ENCODE data around the gene UMODL1.

UMODL1 gene

GRCh38 chr21:42132183-42132582, 61.1 kb downstream of the UMODL1 start:
- no peak for DNase-seq (ENCODE audit: low spot score in 2 of 2)
- ATAC-seq (replicated peaks; ENCODE audit: extremely low read depth, poor library complexity, severe bottlenecking) = no peak
- no peak overlapping the region for H3K27ac Mint-ChIP-seq (ENCODE audit: low read depth)
- no peak overlapping the region for H3K4me3 Mint-ChIP-seq
- no peaks in the 10 kb centered on the region for H3K36me3 Mint-ChIP-seq (ENCODE audit: insufficient read depth)
- no peaks in the 10 kb centered on the region for H3K9me3 Mint-ChIP-seq
- H3K4me1 Mint-ChIP-seq = no peaks in the 10 kb centered on the region
- no peaks in the 10 kb centered on the region for H3K27me3 Mint-ChIP-seq

GRCh38 chr21:42133131-42133530, 62.0 kb downstream of the UMODL1 start:
- Mint-ChIP-seq H3K36me3 (ENCODE audit: insufficient read depth) (no peaks in the 10 kb centered on the region), H3K4me3 (no peak overlapping the region), H3K27me3 (no peaks in the 10 kb centered on the region), H3K4me1 (no peaks in the 10 kb centered on the region), H3K27ac (ENCODE audit: low read depth) (no peak overlapping the region), H3K9me3 (no peaks in the 10 kb centered on the region)
- DNase-seq (ENCODE audit: low spot score in 2 of 2) = no peak
- no peak for ATAC-seq (replicated peaks; ENCODE audit: extremely low read depth, poor library complexity, severe bottlenecking)

- DNase-seq (ENCODE audit: low spot score in 2 of 2) (no peak), ATAC-seq (replicated peaks; ENCODE audit: extremely low read depth, poor library complexity, severe bottlenecking) (no peak)
- Mint-ChIP-seq H3K9me3 (no peaks in the 10 kb centered on the region), H3K36me3 (ENCODE audit: insufficient read depth) (no peaks in the 10 kb centered on the region), H3K4me1 (no peaks in the 10 kb centered on the region), H3K27ac (ENCODE audit: low read depth) (no peak overlapping the region), H3K4me3 (no peak overlapping the region), H3K27me3 (peaks cover 15% of the 10 kb centered on the region)
These were observed 64.4 kb downstream of the UMODL1 start for GRCh38 chr21:42135386-42136052.

- H3K4me1 Mint-ChIP-seq = no peaks in the 10 kb centered on the region
- no peaks in the 10 kb centered on the region for H3K9me3 Mint-ChIP-seq
- no peaks in the 10 kb centered on the region for H3K36me3 Mint-ChIP-seq (ENCODE audit: insufficient read depth)
- no peak overlapping the region for H3K27ac Mint-ChIP-seq (ENCODE audit: low read depth)
- H3K27me3 Mint-ChIP-seq = peaks cover 21% of the 10 kb centered on the region
- ATAC-seq (replicated peaks; ENCODE audit: extremely low read depth, poor library complexity, severe bottlenecking) (no peak), DNase-seq (ENCODE audit: low spot score in 2 of 2) (no peak)
- no peak overlapping the region for H3K4me3 Mint-ChIP-seq
These were observed 66.2 kb downstream of the UMODL1 start for GRCh38 chr21:42137191-42137904.

- Mint-ChIP-seq H3K27ac (ENCODE audit: low read depth) (no peak overlapping the region), H3K4me3 (no peak overlapping the region), H3K9me3 (no peaks in the 10 kb centered on the region), H3K27me3 (peaks cover 27% of the 10 kb centered on the region), H3K36me3 (ENCODE audit: insufficient read depth) (no peaks in the 10 kb centered on the region), H3K4me1 (peaks cover 3% of the 10 kb centered on the region)
- DNase-seq (ENCODE audit: low spot score in 2 of 2) (no peak), ATAC-seq (replicated peaks; ENCODE audit: extremely low read depth, poor library complexity, severe bottlenecking) (no peak)
These were observed 69.2 kb downstream of the UMODL1 start for GRCh38 chr21:42140196-42140934.

DNA sequence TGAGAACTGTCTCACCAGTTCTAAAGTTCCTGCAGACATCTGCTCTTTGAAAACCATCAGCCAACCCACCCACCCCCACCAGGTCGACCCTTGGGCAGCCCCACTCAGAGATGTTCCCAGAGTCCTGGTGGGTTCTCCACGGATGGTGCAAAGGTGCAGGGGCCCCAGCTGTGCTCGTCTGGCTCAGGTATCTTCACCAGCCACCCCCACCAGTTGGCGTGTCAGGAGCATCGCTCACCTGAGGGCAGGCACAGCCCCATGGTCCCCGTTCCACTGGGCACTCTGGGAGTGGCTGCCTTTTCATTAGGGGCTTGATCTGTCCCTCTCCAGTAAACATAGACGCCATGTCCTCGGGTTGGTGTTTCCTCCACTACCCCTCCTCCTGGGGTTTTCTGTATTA, 70.5 kb downstream of the UMODL1 start:
- Mint-ChIP-seq H3K27ac (ENCODE audit: low read depth) (no peak overlapping the region), H3K27me3 (peaks cover 27% of the 10 kb centered on the region), H3K4me3 (no peak overlapping the region), H3K36me3 (ENCODE audit: insufficient read depth) (no peaks in the 10 kb centered on the region), H3K4me1 (peaks cover 8% of the 10 kb centered on the region), H3K9me3 (no peaks in the 10 kb centered on the region)
- ATAC-seq (replicated peaks; ENCODE audit: extremely low read depth, poor library complexity, severe bottlenecking) (no peak), DNase-seq (ENCODE audit: low spot score in 2 of 2) (no peak)

GRCh38 chr21:42142141-42142540, 71.0 kb downstream of the UMODL1 start:
- DNase-seq (ENCODE audit: low spot score in 2 of 2) (no peak), ATAC-seq (replicated peaks; ENCODE audit: extremely low read depth, poor library complexity, severe bottlenecking) (no peak)
- H3K27ac Mint-ChIP-seq (ENCODE audit: low read depth) = no peak overlapping the region
- H3K36me3 Mint-ChIP-seq (ENCODE audit: insufficient read depth) = no peaks in the 10 kb centered on the region
- no peaks in the 10 kb centered on the region for H3K9me3 Mint-ChIP-seq
- H3K4me3 Mint-ChIP-seq = no peak overlapping the region
- peaks cover 27% of the 10 kb centered on the region for H3K27me3 Mint-ChIP-seq
- H3K4me1 Mint-ChIP-seq = peaks cover 8% of the 10 kb centered on the region

DNA sequence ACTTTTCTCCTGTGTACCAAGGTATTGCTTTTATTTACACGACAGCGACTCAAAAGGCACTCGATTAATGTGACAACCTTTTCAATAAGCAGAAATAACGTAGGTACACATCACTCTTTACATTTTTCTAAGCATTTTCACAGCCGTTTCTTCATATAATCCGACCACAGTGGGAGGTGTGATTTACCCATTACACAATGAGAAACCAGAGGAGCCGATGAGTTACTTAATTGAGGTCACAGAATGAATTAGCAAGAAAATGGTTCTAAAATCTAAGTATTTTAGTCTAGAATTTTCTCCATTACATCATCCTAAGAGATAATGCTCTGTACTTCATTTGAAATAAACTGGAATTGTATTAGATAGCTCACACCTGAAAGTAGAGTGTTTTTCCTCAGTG, 71.5 kb downstream of the UMODL1 start:
- H3K27ac Mint-ChIP-seq (ENCODE audit: low read depth) = no peak overlapping the region
- ATAC-seq (replicated peaks; ENCODE audit: extremely low read depth, poor library complexity, severe bottlenecking) = no peak
- no peak for DNase-seq (ENCODE audit: low spot score in 2 of 2)
- H3K36me3 Mint-ChIP-seq (ENCODE audit: insufficient read depth) = no peaks in the 10 kb centered on the region
- peaks cover 27% of the 10 kb centered on the region for H3K27me3 Mint-ChIP-seq
- no peaks in the 10 kb centered on the region for H3K9me3 Mint-ChIP-seq
- H3K4me3 Mint-ChIP-seq = no peak overlapping the region
- peaks cover 8% of the 10 kb centered on the region for H3K4me1 Mint-ChIP-seq

- peaks cover 8% of the 10 kb centered on the region for H3K4me1 Mint-ChIP-seq
- H3K36me3 Mint-ChIP-seq (ENCODE audit: insufficient read depth) = no peaks in the 10 kb centered on the region
- no peak overlapping the region for H3K27ac Mint-ChIP-seq (ENCODE audit: low read depth)
- no peaks in the 10 kb centered on the region for H3K9me3 Mint-ChIP-seq
- DNase-seq (ENCODE audit: low spot score in 2 of 2) (no peak), ATAC-seq (replicated peaks; ENCODE audit: extremely low read depth, poor library complexity, severe bottlenecking) (no peak)
- H3K27me3 Mint-ChIP-seq = peaks cover 27% of the 10 kb centered on the region
- no peak overlapping the region for H3K4me3 Mint-ChIP-seq
These were observed 72.0 kb downstream of the UMODL1 start for GRCh38 chr21:42143111-42143510.

- no peak overlapping the region for H3K27ac Mint-ChIP-seq (ENCODE audit: low read depth)
- no peaks in the 10 kb centered on the region for H3K9me3 Mint-ChIP-seq
- H3K4me1 Mint-ChIP-seq = peaks cover 8% of the 10 kb centered on the region
- no peak overlapping the region for H3K4me3 Mint-ChIP-seq
- no peak for ATAC-seq (replicated peaks; ENCODE audit: extremely low read depth, poor library complexity, severe bottlenecking)
- peaks cover 24% of the 10 kb centered on the region for H3K27me3 Mint-ChIP-seq
- H3K36me3 Mint-ChIP-seq (ENCODE audit: insufficient read depth) = no peaks in the 10 kb centered on the region
- no peak for DNase-seq (ENCODE audit: low spot score in 2 of 2)
These were observed 73.1 kb downstream of the UMODL1 start for GRCh38 chr21:42144221-42144620.

GRCh38 chr21:42144679-42145568, 73.8 kb downstream of the UMODL1 start:
- H3K4me1 Mint-ChIP-seq = peaks cover 8% of the 10 kb centered on the region
- peaks cover 17% of the 10 kb centered on the region for H3K27me3 Mint-ChIP-seq
- H3K9me3 Mint-ChIP-seq = no peaks in the 10 kb centered on the region
- H3K4me3 Mint-ChIP-seq = no peak overlapping the region
- H3K36me3 Mint-ChIP-seq (ENCODE audit: insufficient read depth) = no peaks in the 10 kb centered on the region
- ATAC-seq (replicated peaks; ENCODE audit: extremely low read depth, poor library complexity, severe bottlenecking) (no peak), DNase-seq (ENCODE audit: low spot score in 2 of 2) (no peak)
- no peak overlapping the region for H3K27ac Mint-ChIP-seq (ENCODE audit: low read depth)

GRCh38 chr21:42145569-42146272, 74.6 kb downstream of the UMODL1 start:
- H3K36me3 Mint-ChIP-seq (ENCODE audit: insufficient read depth) = no peaks in the 10 kb centered on the region
- H3K27me3 Mint-ChIP-seq = peaks cover 11% of the 10 kb centered on the region
- DNase-seq (ENCODE audit: low spot score in 2 of 2) = peak; percentile 46 to 49
- ATAC-seq (replicated peaks; ENCODE audit: extremely low read depth, poor library complexity, severe bottlenecking) = peak; percentile 46
- peaks cover 8% of the 10 kb centered on the region for H3K4me1 Mint-ChIP-seq
- H3K27ac Mint-ChIP-seq (ENCODE audit: low read depth) = no peak overlapping the region
- H3K9me3 Mint-ChIP-seq = no peaks in the 10 kb centered on the region
- no peak overlapping the region for H3K4me3 Mint-ChIP-seq
